ENCODE measurements around the gene RPA3. TPM values are rescaled to one million over a fixed set of nuclear protein-coding genes. Genes with fewer than 3 reads are reported as not detected.

The RPA3 gene
- total RNA-seq, 1 experiment from 2014 or later = 87.5 TPM

GRCh38 chr7:7639421-7639820 lies 79.0 kb downstream of the RPA3 start:
- Histone ChIP-seq H3K36me3 (ENCODE audit: control insufficient read depth in 1 of 2, insufficient read depth in 2 of 2, low read length in 2 of 2) (peaks cover 4 to 5% of the 10 kb centered on the region in 2 experiments; a peak in 2 of 4 replicates), H3K9me3 (ENCODE audit: control insufficient read depth in 1 of 2, insufficient read depth in 1 of 2, low read depth in 1 of 2, low read length in 2 of 2) (no peaks in the 10 kb centered on the region), H2AFZ (ENCODE audit: low read depth, low read length, poor library complexity, severe bottlenecking) (no peak overlapping the region), H3K27me3 (ENCODE audit: insufficient read depth, low read length) (no peaks in the 10 kb centered on the region), H3K9me2 (ENCODE audit: insufficient read depth) (no peaks in the 10 kb centered on the region), H3K4me3 (replicated peaks in 1 of 2; ENCODE audit: low read depth in 1 of 2, low read length in 2 of 2) (peak overlapping the region; percentile 59 to 82), H3K9ac (ENCODE audit: low read length) (peak overlapping the region; percentile 79), H3K4me2 (ENCODE audit: low read length) (peak overlapping the region; percentile 92), H4K20me1 (ENCODE audit: insufficient read depth) (no peaks in the 10 kb centered on the region), H3K27ac (ENCODE audit: low read depth, low read length) (peak overlapping the region; percentile 44; the same call in 1 of the 2 replicates), H3K79me2 (ENCODE audit: insufficient read depth, low read length) (peaks cover 31% of the 10 kb centered on the region), H3K4me1 (ENCODE audit: control insufficient read depth in 1 of 2, insufficient read depth in 2 of 2, low read length in 2 of 2) (peaks cover 5 to 16% of the 10 kb centered on the region in 2 experiments; a peak in 2 of 4 replicates)
- ATAC-seq (no peak), DNase-seq (ENCODE audit: low read depth, low spot score) (no peak)
- intact Hi-C loops (cut with micrococcal nuclease) = no loop called here
- ChIA-PET POLR2A (interaction anchor here (1.8 kb wide), 1 partner anchor 656 kb away, joined by 4 read pairs; no protein-coding TSS in a partner anchor), CTCF (interaction anchor here (2.5 kb wide), 1 partner anchor 656 kb away, joined by 8 read pairs; no protein-coding TSS in a partner anchor), RAD21 (ENCODE audit: low non-redundant PET in 1 of 2, low total read pairs in 2 of 2, uncharacterized antibody in 2 of 2, unreplicated experiment in 2 of 2) (no interaction called here)
- TSS peak; percentile 72 for BruUV-seq (replicated peaks)
- TF ChIP-seq ZFX (IDR thresholded peaks at IDR 0.05) (no peak), JUND (IDR thresholded peaks at IDR 0.05) (no peak)

DNA sequence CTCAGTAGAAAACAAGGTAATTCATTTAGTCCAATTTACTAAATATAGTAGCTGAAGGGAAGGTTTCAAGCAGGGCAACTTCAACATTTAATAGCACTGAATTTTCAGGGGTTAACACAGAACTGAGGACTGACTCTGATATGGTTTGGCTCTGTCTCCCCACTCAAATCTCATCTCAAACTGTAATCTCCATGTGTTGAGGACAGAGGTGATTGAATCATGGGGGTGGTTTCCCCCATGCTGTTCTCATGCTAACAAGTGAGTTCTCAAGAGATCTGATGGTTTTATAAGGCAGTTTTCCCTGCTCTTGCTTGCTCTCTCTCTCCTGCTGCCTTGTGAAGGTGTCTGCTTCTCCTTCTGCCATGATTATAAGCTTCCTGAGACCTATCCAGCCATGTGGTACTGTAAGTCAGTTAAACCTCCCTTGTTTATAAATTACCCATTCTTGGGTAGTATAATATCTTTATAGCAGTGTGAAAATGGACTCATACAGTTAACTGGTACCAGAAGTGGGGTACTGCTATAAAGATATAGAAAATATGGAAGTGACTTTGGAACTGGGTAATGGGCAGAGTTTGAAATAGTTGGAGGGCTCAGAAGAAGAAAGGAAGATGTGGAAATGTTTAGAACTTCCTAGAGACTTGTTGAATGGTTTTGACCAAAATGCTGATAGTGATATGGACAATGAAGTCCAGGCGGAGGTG lies 87.6 kb downstream of the RPA3 start:
- no peak overlapping the region for H3K9ac ChIP-seq (ENCODE audit: low read length)
- no peaks in the 10 kb centered on the region for H4K20me1 ChIP-seq (ENCODE audit: insufficient read depth)
- no peaks in the 10 kb centered on the region for H3K4me1 ChIP-seq (ENCODE audit: control insufficient read depth in 1 of 2, insufficient read depth in 2 of 2, low read length in 2 of 2)
- intact Hi-C loops (cut with micrococcal nuclease) = no loop called here
- no peaks in the 10 kb centered on the region for H3K36me3 ChIP-seq (ENCODE audit: control insufficient read depth in 1 of 2, insufficient read depth in 2 of 2, low read length in 2 of 2)
- no peak for ATAC-seq
- no peaks in the 10 kb centered on the region for H3K79me2 ChIP-seq (ENCODE audit: insufficient read depth, low read length)
- ChIA-PET RAD21 (ENCODE audit: low non-redundant PET in 1 of 2, low total read pairs in 2 of 2, uncharacterized antibody in 2 of 2, unreplicated experiment in 2 of 2) (no interaction called here), CTCF (no interaction called here), POLR2A (no interaction called here)
- no peaks in the 10 kb centered on the region for H3K27me3 ChIP-seq (ENCODE audit: insufficient read depth, low read length)
- DNase-seq (ENCODE audit: low read depth, low spot score) = no peak
- no peak overlapping the region for H2AFZ ChIP-seq (ENCODE audit: low read depth, low read length, poor library complexity, severe bottlenecking)
- no TSS peak for BruUV-seq (replicated peaks)
- no peak overlapping the region for H3K27ac ChIP-seq (ENCODE audit: low read depth, low read length)
- peaks cover 0 to 4% of the 10 kb centered on the region in 2 experiments; a peak in 2 of 4 replicates for H3K9me3 ChIP-seq (ENCODE audit: control insufficient read depth in 1 of 2, insufficient read depth in 1 of 2, low read depth in 1 of 2, low read length in 2 of 2)
- H3K4me3 ChIP-seq (replicated peaks in 1 of 2; ENCODE audit: low read depth in 1 of 2, low read length in 2 of 2) = no peak overlapping the region
- H3K9me2 ChIP-seq (ENCODE audit: insufficient read depth) = no peaks in the 10 kb centered on the region
- H3K4me2 ChIP-seq (ENCODE audit: low read length) = no peak overlapping the region
- TF ChIP-seq POLR2A (IDR thresholded peaks at IDR 0.05; ENCODE audit: borderline replicate concordance, extremely low read depth, insufficient read depth, insufficient read length) (no peak), CBX3 (IDR thresholded peaks at IDR 0.05; ENCODE audit: low read depth) (no peak), ZNF274 (IDR thresholded peaks at IDR 0.05; ENCODE audit: low read depth, low read length) (no peak), RAD21 (IDR thresholded peaks at IDR 0.05; ENCODE audit: low read depth) (no peak), TCF7L2 (IDR thresholded peaks at IDR 0.05; ENCODE audit: borderline replicate concordance, extremely low read depth, insufficient read depth, insufficient read length) (no peak), CEBPB (IDR thresholded peaks at IDR 0.05; ENCODE audit: low read depth) (no peak), REST (IDR thresholded peaks at IDR 0.05; ENCODE audit: low read depth) (no peak), EGR1 (IDR thresholded peaks at IDR 0.05; ENCODE audit: low read depth) (no peak), YY1 (IDR thresholded peaks at IDR 0.05; ENCODE audit: extremely low read depth, insufficient replicate concordance, low read depth, low read length) (no peak), POLR2AphosphoS5 (IDR thresholded peaks at IDR 0.05; ENCODE audit: low read depth, low read length) (no peak), ELF1 (IDR thresholded peaks at IDR 0.05; ENCODE audit: borderline replicate concordance, low read depth) (no peak)
- TF ChIP-seq, protein P1, sequence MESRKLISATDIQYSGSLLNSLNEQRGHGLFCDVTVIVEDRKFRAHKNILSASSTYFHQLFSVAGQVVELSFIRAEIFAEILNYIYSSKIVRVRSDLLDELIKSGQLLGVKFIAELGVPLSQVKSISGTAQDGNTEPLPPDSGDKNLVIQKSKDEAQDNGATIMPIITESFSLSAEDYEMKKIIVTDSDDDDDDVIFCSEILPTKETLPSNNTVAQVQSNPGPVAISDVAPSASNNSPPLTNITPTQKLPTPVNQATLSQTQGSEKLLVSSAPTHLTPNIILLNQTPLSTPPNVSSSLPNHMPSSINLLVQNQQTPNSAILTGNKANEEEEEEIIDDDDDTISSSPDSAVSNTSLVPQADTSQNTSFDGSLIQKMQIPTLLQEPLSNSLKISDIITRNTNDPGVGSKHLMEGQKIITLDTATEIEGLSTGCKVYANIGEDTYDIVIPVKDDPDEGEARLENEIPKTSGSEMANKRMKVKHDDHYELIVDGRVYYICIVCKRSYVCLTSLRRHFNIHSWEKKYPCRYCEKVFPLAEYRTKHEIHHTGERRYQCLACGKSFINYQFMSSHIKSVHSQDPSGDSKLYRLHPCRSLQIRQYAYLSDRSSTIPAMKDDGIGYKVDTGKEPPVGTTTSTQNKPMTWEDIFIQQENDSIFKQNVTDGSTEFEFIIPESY (IDR thresholded peaks at IDR 0.05; ENCODE audit: extremely low read depth, insufficient replicate concordance, low read length) = no peak
- TF ChIP-seq, protein P2, sequence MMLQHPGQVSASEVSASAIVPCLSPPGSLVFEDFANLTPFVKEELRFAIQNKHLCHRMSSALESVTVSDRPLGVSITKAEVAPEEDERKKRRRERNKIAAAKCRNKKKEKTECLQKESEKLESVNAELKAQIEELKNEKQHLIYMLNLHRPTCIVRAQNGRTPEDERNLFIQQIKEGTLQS (IDR thresholded peaks at IDR 0.05) = no peak

All from HCT116 (cell line).